HG03439 (cell line): ENCODE data around the gene CERS6.
"Not testable (repeated sequence)": the region's sequence is repeated elsewhere in the genome, so short reads cannot be mapped to it uniquely, and the experiment has no call there.

Experiments
- ATAC-seq: cut with Tn5 transposase; IDR thresholded peaks from one replicate; pipeline ENCODE4 v1.9.1; 2021; ENCODE audit warnings: mild to moderate bottlenecking, moderate library complexity; ENCODE audit not compliant: unreplicated experiment

Gene CERS6, protein sequence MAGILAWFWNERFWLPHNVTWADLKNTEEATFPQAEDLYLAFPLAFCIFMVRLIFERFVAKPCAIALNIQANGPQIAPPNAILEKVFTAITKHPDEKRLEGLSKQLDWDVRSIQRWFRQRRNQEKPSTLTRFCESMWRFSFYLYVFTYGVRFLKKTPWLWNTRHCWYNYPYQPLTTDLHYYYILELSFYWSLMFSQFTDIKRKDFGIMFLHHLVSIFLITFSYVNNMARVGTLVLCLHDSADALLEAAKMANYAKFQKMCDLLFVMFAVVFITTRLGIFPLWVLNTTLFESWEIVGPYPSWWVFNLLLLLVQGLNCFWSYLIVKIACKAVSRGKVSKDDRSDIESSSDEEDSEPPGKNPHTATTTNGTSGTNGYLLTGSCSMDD

DNA sequence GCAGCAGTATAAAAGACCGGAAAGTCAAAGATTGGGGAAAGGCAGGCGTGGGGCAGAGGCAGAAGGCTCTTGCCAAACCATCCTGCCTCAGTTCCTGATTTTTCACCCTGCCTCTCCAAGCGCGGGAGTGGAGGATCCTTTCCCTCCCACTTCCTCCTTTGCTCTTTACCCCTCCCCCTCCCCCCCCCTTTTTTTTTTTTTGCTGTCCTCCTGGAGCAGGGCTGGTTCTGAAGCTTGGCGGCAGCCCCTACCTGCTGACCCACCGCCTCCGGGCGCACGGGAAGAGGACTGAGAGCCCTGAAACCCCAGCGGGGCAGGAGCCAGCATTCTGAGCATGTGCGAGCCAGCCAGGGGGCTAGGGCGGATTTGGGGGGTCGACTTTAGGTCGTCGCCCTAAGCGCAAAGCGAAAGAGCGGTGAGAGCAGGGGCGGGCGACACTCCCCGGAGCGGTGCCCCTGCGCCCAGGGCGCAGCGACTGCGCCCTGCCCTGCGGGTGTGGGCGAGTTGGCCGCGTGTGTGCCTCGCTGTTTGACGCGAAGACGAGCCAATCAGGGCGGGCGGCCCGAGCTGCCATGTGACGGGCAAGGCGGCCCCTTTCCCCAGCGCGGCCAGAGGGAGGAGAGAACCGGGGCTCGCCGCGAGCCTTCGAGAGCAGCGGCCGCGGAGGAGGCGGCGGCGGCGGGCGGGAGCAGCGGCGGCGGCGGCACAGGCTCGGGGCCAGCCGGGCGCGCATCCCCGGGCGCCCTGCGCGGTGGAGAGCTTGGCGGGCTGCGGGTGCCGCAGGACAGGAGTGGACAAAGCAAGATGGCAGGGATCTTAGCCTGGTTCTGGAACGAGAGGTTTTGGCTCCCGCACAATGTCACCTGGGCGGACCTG, at the start of gene CERS6:
CERS6 (plus strand) TSS at position 628 of the 876 bp plus-strand sequence; CDS start at position 805, 177 bp downstream.
- peak; percentile 95 for ATAC-seq

DNA sequence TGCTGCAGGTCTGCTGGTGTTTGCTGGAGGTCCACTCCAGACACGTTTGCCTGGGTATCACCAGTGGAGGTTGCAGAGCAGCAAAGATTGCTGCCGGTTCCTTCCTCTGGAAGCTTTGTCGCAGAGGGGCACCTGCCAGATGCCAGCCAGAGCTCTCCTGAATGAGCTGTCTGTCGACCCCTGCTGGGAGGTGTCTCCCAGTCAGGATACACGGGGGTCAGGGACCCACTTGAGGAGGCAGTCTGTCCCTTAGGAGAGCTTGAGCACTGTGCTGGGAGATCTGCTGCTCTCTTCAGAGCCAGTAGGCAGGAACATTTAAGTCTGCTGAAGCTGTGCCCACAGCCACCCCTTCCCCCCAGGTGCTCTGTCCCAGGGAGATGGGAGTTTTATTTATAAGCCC, 43.8 kb upstream of the CERS6 start:
- not testable (repeated sequence) for ATAC-seq

- ATAC-seq = not testable (repeated sequence)
Measured at GRCh38 chr2:168413101-168413500, 43.0 kb upstream of the CERS6 start.

- ATAC-seq = no peak
Measured at GRCh38 chr2:168416555-168416954, 39.5 kb upstream of the CERS6 start.

GRCh38 chr2:168422584-168422983, 33.5 kb upstream of the CERS6 start:
- peak; percentile 77 for ATAC-seq

DNA sequence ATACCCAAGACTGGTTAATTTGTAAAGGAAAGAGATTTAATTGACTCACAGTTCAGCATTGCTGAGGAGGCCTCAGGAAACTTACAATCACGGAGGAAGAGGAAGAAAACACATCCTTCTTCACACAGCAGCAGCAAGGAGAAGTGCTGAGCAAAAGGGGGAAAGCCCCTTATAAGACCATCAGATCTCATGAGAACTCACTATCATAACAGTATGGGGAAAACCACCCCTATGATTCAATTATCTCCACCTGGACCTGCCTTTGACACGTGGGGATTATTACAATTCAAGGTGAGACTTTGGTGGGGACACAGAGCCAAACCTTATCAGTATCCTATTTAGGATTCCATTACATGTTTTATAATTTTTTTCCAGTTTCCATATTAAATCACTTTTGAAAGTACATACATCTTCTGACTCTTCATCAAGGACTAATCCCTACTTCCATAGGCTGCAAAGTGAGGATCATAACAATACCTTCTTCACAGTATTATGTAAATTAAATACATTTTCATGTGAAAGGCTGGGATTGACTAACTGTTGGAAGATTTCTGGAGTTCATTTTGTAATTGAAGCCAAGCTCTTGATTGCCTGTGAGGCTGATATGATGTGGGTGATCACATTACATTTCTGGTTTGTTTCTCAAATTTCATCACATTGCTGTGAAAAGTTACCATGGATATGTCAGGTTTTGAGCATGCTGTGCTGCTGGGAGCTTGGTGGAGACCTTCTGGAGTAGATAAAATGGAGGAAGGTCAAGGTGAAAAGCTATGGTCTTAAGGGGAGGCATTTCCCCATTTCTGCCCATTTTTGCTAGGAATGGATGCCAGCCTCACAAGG, 31.7 kb upstream of the CERS6 start:
- ATAC-seq = no peak

GRCh38 chr2:168424971-168425370, 31.1 kb upstream of the CERS6 start:
- ATAC-seq = no peak

DNA sequence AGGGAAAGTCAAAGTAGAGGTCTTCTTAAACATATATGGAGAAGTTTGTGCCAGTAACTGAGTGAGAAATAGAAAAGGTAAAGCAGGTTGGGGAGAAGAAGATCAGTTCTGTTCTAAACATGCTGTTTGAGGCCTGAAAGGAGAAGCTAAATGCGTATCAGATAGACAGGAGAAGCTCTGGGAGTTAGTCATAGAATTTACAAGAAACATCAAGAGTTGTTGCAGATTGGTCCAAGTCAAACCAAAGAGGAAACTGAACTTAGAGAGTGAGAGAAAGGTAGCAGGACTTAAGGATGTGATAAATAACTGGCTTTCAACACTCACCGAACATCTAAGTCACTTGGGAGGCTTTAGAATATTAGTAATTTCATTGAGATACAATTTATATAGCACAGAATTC, 29.2 kb upstream of the CERS6 start:
- no peak for ATAC-seq

DNA sequence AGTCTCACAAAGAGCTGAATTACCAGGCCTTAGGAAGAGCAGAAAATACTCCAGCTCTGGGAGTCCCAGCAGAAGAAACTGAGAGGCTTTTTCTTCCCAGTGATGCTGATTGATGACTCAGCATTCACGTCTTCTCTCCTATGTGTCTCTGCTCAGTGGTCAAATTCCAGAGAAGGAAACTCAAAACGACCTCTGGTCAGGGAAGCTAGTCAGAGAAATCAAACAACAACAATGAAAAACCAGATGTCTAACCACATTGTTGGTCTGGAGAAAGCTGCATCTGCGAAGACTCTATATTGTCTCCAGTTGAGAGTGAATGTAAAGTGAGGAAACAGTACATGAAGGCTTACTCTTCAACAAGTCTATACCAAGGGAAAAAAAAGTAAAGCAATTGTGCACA, 28.6 kb upstream of the CERS6 start:
- no peak for ATAC-seq

- no peak for ATAC-seq
Measured at GRCh38 chr2:168428431-168428830, 27.6 kb upstream of the CERS6 start.

GRCh38 chr2:168429988-168430387, 26.1 kb upstream of the CERS6 start:
- ATAC-seq = no peak

GRCh38 chr2:168430431-168430830, 25.6 kb upstream of the CERS6 start:
- ATAC-seq = no peak

DNA sequence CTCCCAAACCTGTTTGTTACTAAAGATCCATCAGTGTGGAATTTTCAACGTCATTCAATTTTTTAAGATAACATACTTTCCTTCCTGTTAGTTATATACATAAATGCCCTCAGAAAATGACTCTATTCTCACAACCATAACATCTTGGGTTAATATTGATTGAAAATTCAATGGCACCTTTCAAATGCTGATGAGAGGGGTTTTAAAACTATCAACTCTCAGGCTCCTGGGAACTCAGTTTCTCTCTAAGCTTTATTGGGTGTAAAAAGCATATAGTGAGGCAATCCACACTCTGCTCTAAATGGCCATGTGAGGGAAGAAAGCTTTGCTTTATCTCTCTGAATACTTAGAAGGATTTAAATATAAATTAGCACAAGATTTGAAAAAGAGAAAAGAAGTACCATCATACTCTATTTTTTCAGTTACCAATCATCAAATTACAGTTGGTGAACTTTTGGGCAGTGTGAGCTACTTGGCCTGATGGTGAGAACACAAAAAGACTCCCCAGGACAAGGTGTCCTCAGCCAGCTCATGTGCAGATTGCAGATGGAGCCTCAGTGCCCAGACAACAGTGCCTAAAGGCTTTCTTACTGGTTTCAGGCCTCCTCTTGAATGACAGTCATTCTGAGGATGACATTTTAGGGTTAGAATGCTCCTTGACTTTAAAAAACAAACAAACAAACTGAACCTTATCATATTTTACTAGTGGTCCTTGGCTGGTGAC, 24.6 kb upstream of the CERS6 start:
- ATAC-seq = no peak

DNA sequence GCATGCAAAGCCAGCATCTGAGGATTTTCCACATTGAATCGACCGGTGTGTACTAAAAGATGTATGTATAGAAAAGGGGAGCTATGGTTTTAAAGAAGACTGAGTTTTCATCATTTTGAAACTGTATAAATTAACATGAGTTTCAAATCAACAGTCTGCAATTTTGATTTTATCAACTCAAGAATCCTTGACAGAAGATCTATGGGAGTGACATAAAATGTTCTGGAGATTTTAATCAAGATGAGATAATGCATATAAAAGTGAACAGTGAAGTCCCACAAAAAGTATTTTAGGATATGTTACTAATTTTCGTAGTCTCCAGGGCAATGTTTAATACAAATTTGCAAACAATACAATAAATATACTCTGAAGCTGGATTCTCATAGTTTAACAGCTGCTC, 24.0 kb upstream of the CERS6 start:
- ATAC-seq = no peak

DNA sequence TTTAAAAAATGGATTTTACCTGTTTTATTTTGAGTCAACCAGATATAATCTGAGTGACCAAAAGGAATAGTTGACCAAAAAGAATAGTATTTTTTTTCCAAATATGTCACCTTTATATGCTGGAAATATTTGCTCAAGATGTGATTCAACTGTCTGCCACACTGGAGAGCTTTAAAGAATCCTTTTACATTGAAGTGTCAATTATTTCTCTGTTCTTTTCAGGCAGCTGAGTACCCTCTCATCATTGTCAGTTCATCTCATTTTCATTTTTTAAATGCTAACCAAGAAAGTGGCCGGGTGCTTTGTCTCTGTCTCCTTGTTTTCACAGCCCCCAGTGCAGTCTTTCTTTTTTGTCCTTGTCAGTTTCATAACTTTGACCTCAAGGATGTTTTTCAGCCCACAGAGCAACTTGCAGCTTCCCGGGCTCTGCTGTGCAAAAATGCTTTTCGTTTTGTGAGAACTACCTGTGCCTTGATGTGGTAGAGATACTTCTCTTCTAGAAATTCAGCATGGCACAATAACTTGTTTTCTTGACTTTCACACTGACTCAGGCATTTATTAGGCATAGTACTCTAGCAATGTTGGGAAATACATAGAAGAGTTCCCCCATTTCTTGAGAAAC, 23.4 kb upstream of the CERS6 start:
- ATAC-seq = no peak

DNA sequence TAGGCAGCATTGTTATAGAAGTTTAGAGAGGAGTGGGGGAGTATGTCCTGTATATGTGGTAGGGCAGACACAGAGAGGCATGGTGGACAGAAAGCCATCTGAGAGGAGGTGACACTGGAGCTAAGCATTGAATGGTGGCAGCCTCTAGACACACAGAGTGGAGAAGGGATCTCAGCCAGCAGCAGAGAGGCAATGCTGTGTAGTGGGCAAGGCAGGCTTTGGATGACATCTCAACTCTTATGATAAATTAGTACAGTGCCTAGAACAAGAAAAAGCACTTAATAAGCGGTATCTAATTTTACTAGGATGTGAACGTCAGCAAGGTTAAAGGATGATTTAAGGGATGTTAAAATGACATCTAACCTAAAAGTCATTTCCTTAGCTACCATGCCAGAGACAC, 22.5 kb upstream of the CERS6 start:
- ATAC-seq = no peak

GRCh38 chr2:168434146-168434545, 21.9 kb upstream of the CERS6 start:
- no peak for ATAC-seq

DNA sequence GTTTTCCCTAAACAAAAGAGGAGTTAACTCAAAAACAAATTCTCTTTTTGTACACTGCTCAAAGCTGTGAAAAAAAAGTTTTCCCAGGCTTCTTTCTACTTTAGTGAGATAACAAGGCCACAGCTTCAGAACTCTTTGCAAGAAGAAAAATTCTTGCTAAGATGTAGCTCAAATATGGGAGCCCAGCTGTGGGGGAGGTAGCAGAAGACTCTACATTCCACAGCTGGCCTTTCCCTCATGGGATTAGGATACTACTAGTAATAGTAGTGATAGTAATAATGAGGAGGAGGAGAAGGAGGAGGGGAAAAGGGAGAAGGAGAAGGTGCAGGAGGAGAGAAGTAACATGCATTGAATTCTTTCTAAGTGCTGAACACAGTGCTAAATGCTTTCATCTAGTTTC, 19.2 kb upstream of the CERS6 start:
- no peak for ATAC-seq

GRCh38 chr2:168438553-168438952, 17.5 kb upstream of the CERS6 start:
- ATAC-seq = no peak

DNA sequence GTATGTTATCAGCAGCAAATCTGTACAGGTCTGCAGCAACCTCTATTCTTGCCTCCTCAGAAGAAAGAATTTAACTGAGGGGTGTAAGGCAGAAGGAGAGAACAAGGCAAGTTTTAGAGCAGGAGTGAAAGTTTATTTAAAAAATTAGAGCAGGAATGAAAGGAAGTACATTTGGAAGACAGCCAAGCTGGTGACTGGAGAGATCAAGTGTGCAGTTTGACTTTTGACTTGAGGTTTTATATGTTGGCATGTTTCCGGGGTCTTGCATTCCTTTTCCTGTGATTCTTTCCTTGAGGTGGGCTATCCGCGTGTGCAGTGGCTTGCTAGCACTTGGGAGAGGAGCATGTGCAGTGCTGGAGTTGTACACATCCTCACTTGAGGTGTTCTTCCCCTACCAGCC, 16.5 kb upstream of the CERS6 start:
- ATAC-seq = no peak
